Esophagus mucosa (tissue), 1 donor: ENCODE results near the gene APLP1. TPM values are rescaled to one million over a fixed set of nuclear protein-coding genes. Genes with fewer than 3 reads are reported as not detected.
"Not testable (repeated sequence)": the region's sequence is repeated elsewhere in the genome, so short reads cannot be mapped to it uniquely, and the experiment has no call there.

Experiments used
- ATAC-seq: fragments of 200-7000 bp; cut with Tn5 transposase; one replicate; pipeline ENCODE4 v1.9.1; 2020
- total RNA-seq: library from RNA; stranded (reverse); gene quantifications from one replicate; pipeline ENCODE4 v1.2.4, GENCODE V29; 2023
- donor health status: DM: yes; HTN: yes; CAD: no.

The APLP1 gene
- total RNA-seq, 1 donor from 2014 or later, result 0.84 TPM

DNA sequence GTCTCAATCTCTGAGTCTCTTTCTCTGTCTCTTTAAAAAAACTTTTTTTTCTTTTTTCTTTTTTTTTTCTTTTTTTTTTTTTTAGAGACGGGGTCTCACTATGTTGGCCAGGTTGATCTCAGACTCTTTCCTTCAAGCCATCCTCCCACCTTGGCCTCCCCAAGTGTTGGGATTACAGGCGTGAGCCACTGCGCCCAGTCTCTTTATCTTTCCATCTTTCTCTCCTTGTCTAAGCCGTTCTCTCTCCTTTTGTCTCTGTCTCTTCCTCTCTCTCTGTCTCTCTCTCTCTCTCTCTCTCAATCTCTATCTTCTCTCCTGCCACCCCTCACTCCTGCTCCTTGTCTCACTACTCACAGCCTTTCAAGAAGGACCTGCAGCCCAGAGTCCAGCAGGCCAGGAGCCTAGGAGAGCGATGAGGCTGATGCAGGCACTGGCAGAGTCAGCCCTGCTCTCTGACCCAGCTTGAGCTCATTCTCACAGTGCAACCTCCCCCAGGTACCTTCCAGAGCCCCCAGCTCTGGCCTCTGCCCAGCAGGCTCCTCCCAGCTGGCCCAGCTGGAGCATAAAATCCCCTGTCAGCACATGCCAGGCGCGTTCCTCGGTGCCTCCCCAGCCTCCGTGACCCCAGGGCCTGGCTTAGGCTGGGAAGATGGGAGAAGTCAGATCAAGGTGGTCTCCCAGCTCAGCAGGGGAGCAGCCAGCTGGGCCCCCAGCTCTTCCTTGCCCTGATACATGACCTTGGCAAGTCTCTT, 16.2 kb upstream of the APLP1 start, which contains the start of gene NPHS1:
NPHS1 (minus strand) TSS at position 476 of the 752 bp plus-strand sequence. CDS start 667 bp downstream, outside the sequence.
- ATAC-seq, result no peak

DNA sequence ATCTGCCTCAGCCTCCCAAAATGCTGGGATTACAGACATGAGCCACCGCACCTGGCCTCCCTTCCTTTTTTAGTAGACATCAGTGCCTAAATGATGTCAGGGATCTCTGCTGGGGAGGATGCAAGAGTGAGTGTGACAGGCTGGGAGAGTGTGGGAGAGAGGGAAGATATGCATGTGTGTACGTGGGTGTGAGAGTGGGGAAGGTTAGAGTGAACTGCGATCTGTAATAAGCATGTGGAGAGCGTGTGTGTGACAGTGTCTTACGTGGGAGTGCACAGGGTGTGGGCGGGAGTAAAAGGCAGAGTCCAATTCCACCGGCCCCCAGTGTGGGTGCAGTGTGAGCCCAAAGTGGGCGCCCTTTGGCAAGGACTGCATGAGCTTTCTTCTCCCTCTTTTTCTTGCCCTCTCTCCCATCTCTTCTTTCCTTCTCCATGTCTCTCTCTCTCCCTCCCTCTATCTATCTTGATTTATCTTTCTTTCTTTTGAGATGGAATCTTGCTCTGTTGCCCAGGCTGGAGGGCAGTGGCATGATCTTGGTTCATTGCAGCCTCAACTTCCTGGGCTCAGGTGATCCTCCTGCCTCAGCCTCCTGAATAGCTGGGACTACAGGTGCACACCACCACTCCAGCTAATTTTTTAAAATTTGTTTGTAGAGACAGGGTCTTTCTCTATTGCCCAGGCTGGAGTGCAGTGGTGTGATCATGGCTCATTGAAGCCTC, 15.2 kb upstream of the APLP1 start:
- ATAC-seq, result no peak

DNA sequence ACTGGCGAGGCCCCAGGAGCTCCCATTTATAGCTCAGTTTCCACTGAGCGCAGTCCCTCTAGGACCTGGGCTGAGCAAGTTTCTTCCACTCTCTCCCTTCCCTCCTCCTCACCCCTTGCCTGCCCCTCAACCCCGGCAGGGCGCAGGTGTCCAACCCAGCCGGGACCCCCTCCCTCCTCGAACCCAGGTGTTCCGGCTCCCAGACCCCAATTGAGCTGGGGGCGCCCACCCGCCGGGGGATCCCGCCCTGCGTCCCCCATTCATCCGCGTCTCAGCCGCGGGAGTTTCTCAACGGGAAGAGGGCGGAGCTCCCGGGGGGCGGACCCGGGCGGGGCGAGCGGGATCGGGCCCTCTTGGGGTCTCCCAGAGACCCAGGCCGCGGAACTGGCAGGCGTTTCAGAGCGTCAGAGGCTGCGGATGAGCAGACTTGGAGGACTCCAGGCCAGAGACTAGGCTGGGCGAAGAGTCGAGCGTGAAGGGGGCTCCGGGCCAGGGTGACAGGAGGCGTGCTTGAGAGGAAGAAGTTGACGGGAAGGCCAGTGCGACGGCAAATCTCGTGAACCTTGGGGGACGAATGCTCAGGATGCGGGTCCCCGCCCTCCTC, 11.7 kb upstream of the APLP1 start, which contains the start of gene KIRREL2:
KIRREL2 (plus strand) TSS at position 366 of the 604 bp plus-strand sequence; CDS start at position 575, 209 bp downstream.
- no peak for ATAC-seq

DNA sequence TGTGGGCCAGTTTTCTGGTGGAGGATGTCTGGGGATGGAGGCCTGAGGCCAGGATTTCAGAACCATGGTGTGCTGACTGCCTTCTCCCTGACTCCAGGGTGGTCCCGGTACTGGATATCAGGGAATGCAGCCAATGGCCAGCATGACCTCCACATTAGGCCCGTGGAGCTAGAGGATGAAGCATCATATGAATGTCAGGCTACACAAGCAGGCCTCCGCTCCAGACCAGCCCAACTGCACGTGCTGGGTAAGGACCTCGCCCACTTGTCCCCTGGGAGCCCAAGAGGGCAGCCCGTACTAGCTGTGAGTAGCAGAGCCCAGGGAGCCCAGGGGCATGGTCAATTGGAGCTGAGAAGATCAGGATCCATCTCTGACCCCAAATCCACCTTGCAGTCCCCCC, 10.1 kb upstream of the APLP1 start:
- no peak for ATAC-seq

DNA sequence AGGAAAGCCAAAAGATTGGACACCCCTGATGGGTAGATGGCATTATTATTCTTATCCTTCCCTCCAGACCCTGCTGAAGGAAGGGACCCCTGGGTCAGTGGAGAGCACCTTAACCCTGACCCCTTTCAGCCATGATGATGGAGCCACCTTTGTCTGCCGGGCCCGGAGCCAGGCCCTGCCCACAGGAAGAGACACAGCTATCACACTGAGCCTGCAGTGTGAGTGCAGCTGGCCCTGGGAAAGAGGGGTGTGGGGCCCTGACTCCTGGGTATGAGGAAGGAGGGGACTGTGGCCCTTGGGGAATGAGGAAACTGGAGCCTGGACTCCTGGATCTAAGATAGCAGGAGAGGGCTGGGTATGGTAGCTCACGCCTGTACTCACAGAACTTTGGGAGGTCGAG, 9.0 kb upstream of the APLP1 start:
- no peak for ATAC-seq

DNA sequence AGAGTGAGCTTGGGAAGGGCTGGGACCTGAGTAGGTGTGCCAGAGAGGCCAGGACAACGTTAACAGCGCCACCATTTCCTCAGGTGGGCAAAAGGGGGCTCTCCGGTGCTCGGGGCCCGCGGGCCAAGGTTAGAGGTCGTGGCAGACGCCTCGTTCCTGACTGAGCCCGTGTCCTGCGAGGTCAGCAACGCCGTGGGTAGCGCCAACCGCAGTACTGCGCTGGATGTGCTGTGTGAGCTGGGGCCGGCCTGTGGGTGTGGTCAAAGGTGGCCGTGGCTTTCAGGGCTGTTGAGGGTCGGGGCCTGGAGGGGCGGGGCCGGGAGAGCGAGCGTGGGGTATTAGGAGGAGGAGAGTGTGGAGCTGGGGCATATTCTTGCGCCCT, 7.9 kb upstream of the APLP1 start:
- ATAC-seq, result no peak

DNA sequence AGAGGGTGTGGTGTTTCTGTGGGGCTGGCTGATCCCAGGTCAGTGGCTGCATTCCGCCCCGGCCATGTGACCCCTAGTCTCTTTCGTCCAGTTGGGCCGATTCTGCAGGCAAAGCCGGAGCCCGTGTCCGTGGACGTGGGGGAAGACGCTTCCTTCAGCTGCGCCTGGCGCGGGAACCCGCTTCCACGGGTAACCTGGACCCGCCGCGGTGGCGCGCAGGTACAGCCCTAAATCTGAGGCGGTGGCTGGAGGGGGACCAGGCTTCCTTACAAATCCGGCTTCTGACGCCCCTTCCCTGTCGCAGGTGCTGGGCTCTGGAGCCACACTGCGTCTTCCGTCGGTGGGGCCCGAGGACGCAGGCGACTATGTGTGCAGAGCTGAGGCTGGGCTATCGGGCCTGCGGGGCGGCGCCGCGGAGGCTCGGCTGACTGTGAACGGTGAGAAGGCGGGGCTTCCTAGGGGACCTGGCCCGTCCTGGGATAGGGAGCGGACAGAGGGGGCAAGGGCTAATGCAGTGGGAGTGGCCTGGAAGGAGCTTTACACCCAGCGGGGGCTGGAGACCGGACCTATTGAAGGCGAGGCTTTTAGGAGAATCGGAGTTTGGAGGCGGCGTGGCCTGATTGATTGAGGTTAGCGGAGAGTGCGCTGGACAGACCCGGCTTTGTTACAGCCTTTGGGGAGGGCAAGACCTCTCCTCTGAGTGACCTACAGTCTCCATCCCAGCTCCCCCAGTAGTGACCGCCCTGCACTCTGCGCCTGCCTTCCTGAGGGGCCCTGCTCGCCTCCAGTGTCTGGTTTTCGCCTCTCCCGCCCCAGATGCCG, 7.3 kb upstream of the APLP1 start:
- ATAC-seq, result no peak

DNA sequence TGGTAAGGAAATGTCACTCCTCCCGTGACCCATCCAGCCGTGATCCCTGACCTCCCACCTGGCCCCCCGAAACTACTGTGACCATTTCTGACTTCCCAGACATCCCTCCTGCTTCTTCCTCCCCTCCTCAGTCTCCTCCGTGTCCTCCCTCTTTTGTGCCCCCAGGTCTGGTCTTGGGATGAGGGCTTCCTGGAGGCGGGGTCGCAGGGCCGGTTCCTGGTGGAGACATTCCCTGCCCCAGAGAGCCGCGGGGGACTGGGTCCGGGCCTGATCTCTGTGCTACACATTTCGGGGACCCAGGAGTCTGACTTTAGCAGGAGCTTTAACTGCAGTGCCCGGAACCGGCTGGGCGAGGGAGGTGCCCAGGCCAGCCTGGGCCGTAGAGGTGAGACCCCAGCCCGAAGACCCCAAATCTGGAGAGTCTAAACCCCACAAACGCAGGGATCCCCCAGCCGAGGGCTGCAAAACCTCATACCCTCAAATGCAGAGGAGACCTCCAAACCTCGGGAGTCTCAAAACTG, 6.7 kb upstream of the APLP1 start:
- no peak for ATAC-seq

DNA sequence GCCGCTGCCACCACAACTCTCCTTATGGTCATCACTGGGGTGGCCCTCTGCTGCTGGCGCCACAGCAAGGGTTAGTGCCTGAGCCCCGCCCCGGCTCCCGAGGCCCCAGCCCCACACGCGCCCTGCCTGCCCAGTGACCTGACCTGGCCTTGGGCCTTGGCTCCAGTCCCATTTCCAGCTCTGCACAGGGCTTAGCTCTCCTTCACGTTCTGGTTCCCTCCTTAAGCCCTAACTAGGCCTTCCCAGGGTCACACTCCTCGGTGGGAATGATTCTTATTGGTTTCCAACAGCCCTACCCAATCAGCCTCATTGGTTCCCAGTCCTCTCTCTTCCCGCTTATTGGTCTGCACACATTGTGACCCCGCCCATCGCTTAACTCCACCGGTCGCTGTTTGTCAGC, 5.8 kb upstream of the APLP1 start:
- no peak for ATAC-seq

DNA sequence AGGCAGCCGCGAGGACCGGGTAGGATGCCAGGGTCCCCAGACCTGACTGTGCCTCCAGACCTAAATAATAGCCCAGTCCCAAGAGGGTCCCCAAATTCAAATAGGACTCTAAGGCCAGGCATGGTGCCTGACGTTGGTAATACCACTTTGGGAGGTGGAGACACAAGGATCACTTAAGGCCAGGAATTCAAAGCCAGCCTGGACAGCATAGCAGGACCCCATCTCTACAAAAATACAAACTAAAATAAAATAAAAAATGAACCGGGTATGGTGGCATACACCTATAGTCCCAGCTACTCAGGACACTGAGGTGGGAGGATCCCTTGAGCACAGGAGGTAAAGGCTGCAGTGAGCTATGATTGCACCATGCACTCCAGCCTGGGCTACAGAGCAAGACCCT, 5.4 kb upstream of the APLP1 start:
- ATAC-seq, result no peak

DNA sequence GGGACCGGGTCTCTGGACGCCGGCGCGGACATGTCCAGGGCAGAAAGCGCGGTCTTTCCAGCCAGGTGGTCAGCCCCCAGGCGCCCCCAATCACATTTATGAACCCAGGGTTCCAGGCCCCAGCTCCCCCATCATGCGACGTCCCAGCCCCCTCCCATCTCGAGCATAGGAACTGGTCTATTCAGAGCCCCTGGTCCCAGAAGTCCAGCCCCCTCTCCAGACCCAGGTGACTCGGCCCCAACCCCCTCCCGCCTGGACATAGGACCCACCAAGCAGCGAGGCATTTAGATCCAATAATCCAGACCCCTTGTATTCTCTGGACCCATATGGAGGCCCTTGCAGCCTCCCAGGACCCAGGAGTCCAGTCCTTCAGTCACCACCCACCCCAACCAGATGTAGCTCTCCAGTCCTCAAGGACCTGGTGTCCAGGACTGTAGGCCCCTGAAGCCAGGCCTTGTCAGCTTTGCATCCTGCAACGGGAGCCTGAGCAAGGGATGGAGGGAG, 501 bp downstream of the APLP1 start:
- no peak for ATAC-seq

DNA sequence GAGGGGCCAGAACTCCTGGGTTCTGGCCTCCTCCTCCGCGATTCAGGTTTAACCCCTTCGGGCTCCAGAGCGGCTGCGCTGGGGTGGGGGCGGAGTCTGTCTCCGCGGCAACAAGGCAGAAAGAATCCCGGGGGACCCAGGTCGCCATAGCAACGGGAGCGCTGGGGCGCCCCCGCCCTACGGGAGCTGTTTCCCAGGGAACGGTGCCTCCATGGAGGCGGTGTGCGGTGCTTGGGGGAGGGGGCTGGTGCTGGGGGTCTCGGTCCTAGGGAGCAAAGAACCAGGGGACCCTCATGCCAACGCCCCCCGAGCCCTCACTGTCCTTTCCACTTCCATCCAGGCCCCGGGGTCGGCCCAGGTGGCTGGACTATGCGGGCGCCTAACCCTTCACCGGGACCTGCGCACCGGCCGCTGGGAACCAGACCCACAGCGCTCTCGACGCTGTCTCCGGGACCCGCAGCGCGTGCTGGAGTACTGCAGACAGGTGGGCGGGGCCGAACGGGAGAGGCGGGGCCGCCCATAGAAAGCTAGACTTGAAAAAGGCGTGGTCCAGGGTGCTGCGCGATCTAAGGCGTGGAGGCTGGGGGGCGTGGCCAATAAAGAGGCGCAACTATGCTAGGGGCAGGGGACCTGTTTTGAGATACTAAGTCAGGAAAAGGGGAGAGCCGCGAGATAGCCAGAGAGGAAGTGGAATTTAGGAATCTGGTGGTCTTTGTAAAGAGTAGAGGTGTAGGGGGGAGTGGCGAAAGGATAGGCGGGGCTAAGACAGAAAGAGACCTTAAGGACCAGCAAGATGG, 1.2 kb downstream of the APLP1 start:
- ATAC-seq, result peak; percentile 64

DNA sequence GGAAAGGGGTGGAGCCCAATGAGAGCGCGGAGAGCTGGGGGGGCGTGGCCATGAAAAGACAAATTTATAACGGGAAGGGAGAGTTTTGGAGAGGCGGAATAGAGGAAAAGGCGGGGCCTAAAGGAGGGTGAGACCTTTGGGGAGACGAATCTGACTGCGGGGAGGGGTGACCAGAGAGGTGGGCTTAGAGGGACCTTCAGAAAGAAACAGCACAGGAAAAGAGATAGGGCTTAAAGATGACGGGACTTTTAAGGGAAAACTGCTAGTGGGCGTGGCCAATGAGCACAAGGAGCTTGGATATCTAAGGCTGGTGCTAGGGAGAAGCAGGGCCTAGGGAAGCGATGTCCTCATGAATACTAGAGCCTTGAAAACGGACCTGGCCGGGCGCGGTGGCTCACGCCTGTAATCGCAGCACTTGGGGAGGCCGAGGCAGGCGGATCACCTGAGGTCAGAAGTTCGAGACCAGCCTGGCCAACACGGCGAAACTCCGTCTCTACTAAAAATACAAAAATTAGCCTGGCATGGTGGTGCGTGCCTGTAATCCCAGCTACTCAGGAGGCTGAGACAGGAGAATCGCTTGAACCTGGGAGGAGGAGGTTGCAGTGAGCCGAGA, 1.9 kb downstream of the APLP1 start:
- ATAC-seq, result not testable (repeated sequence)

DNA sequence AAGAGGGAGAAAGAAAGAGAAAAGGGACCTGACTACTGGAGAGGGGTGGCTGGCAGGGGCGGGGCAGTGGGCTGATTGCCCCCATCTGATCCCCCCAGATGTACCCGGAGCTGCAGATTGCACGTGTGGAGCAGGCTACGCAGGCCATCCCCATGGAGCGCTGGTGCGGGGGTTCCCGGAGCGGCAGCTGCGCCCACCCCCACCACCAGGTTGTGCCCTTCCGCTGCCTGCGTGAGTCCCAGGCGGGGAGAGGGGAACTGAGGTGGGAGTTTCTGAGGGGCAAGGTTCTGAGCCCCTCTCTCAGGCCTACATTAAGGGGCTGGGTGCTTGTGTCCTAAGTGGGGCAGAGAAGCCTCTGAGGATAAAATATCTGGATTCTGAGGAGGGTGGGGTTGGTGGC, 2.4 kb downstream of the APLP1 start:
- no peak for ATAC-seq

DNA sequence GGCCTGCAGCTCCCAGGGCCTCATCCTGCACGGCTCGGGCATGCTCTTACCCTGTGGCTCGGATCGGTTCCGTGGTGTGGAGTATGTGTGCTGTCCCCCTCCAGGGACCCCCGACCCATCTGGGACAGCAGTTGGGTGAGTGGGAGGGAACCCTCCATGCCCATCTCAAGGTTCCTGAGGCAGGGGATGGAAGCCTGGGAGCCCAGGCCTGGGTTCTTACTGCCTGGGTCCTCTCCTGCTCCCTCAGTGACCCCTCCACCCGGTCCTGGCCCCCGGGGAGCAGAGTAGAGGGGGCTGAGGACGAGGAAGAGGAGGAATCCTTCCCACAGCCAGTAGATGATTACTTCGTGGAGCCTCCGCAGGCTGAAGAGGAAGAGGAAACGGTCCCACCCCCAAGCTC, 3.2 kb downstream of the APLP1 start:
- ATAC-seq, result no peak

DNA sequence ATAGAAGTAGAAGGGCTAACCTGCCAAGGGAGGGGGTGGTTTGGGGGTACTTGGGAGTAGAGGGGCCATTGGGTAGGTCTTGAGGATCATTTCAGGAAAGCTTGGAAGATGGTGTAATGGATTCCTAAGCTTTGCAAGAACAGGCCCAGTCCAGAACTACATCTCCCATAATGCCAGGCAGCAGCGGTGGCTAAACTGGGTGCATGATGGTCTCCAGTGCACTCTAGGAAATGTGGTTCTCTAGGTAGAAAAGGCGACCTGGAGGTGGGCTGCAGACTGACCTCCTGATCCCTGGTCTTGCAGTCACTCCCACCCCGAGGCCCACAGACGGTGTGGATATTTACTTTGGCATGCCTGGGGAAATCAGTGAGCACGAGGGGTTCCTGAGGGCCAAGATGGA, 3.8 kb downstream of the APLP1 start:
- no peak for ATAC-seq

DNA sequence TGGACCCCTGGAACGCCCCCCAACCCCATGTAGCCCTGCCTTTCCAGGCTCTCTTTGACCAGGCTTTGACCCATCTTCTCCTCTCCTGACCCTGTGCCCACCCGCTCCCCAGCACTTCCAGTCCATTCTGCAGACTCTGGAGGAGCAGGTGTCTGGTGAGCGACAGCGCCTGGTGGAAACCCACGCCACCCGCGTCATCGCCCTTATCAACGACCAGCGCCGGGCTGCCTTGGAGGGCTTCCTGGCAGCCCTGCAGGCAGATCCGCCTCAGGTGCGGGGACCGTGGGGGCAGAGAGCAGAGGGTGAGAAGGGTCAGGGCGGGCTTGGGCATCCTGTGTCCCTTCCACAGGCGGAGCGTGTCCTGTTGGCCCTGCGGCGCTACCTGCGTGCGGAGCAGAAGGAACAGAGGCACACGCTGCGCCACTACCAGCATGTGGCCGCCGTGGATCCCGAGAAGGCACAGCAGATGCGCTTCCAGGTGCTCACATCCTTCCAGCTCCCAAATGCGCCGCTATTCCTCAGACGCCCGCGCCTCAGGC, 6.1 kb downstream of the APLP1 start:
- no peak for ATAC-seq

DNA sequence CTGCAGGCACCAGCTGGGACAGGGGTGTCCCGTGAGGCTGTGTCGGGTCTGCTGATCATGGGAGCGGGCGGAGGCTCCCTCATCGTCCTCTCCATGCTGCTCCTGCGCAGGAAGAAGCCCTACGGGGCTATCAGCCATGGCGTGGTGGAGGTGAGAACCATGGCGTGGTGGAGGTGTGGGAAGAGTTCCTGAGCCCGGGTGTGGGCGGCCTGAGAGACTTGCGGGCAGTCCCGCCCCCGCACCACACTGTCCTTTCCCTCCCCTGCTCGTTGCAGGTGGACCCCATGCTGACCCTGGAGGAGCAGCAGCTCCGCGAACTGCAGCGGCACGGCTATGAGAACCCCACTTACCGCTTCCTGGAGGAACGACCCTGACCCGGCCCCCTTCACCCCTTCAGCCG, 10.7 kb downstream of the APLP1 start:
- ATAC-seq, result no peak

DNA sequence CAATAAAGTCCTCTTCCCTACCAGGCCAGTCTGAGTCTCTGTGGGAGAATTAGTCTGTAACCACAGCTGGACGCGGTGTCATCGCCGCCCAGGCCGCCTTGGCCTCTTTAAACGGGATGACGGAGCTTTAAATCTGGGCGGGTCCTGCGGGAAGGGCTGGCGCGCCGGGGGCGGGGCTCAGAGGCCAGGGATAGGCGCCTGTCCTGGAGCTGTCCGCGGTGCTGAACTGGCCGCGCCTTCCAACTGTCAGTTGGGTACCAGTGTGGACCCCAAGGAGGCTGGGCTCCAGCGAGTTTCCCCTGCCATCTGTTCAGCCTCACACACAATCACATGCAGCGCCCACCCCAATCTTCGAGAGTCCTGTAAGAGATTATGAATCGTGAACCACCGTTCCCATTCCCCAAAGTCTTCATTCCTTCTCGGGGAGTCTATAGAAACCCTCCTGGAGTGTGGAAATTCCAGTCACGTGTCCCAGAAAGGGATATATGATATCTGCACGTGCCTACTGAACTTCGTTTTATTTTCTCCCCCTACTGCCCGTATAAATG, 11.5 kb downstream of the APLP1 start:
- peak; percentile 89 for ATAC-seq

DNA sequence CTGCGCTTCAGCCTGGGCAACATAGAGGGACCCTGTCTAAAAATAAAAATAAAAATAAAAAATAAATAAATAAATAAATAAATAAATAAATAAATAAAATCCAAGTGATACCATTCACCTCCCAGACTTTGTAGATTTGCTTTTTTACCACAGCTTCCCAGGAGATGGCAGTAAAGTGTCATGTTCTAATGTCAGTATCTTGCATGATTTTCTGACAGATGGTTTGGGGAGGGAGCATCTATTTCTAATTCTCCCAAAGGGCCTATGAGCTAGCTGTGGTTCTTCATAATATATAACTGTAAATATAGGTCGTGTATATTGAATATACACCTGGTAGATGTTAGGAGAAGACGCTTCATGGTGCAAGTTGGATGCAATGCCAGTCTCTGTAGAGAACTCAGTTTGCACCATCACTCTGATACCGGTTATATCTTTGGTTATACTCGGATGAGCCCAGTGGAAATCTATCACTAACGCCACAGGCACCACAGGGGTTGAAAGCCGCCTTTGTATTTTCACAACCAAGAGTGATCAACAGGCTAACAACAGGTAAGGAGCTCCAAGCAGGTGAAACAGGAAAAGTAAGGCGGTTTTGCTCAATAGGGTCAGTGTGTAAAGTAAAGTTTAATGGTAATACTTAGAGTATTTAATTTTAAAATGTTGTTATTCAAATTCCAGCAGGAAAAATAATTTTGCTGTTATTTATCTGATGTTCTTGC, 13.9 kb downstream of the APLP1 start:
- peak; percentile 60 for ATAC-seq
